A549 (cell line): ENCODE measurements around the gene KCNQ1OT1.

Experiments used
- CBX8 ChIP-seq: fragments of 200-600 bp; sonication (generic); IDR thresholded peaks from 2 replicates; pipeline ENCODE4 v1.6.1; 2016
- CEBPB ChIP-seq, 2 experiments: fragments of >200 bp in 1 of 2; sonication (Bioruptor Twin) in 1 of 2; formaldehyde crosslinking in 1 of 2; IDR thresholded peaks; 2 replicates each; pipeline ENCODE4 v1.6.1; 2012 to 2016
- EHMT2 ChIP-seq: fragments of 200-600 bp; sonication (generic); IDR thresholded peaks from 2 replicates; pipeline ENCODE4 v1.6.1; 2016; ENCODE audit warnings: antibody characterized with exemption, low read depth, mild to moderate bottlenecking, moderate library complexity
- HOXA7 ChIP-seq: fragments of 250-450 bp; sonication (Bioruptor Pico); IDR thresholded peaks from 2 replicates; pipeline ENCODE4 v1.5.0; 2020; ENCODE audit warnings: mild to moderate bottlenecking, moderate library complexity
- JUNB ChIP-seq: fragments of >200 bp; sonication (Bioruptor Twin); formaldehyde crosslinking; IDR thresholded peaks from 2 replicates; pipeline ENCODE4 v1.6.1; 2016
- MAFK ChIP-seq: fragments of 450-650 bp; IDR thresholded peaks from 2 replicates; pipeline ENCODE4 v1.6.1; 2014; ENCODE audit not compliant: partially characterized antibody
- MAX ChIP-seq: IDR thresholded peaks from 2 replicates; pipeline ENCODE4 v1.6.1; 2012
- POLR2A ChIP-seq: IDR thresholded peaks from 2 replicates; pipeline ENCODE4 v1.6.1; 2012; ENCODE audit warnings: mild to moderate bottlenecking, low read length
- RCOR1 ChIP-seq: fragments of 150-350 bp; IDR thresholded peaks from 2 replicates; pipeline ENCODE4 v1.6.1; 2014; ENCODE audit warnings: antibody characterized with exemption, low read length, low read depth
- SREBF2 ChIP-seq: fragments of 450-650 bp; IDR thresholded peaks from 2 replicates; pipeline ENCODE4 v1.6.1; 2014; ENCODE audit warnings: mild to moderate bottlenecking, moderate library complexity
- TF ChIP-seq, protein P1 (sequence below): IDR thresholded peaks from 2 replicates; pipeline ENCODE4 v1.6.1; 2012; ENCODE audit warnings: low read depth, borderline replicate concordance

DNA sequence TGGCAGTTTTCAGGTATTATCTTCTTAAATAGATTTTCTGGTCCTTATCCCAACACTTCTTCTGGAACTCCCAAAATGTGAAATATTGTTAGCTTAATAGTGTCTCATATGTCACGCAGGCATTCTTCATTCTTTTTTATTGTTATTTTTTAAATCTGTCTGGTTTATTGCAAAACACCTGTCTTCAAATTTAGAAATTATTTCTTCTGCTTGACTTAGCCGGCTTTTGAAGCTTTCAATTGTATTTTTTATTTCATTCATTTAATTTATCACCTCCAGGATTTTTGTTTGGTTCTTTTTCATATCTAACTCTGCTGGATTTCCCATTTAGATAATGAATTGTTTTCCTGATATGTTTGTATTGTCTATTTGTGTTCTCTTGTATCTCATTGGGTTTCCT lies 49.9 kb downstream of the KCNQ1OT1 start:
- TF ChIP-seq HOXA7 (CRISPR knock-in tag) (no peak), CBX8 (no peak), RCOR1 (no peak), EHMT2 (no peak), SREBF2 (no peak), JUNB (no peak), CEBPB (IDR thresholded peaks at IDR 0.05) (no peak), MAX (no peak), POLR2A (no peak), MAFK (no peak)
- TF ChIP-seq, protein P1, sequence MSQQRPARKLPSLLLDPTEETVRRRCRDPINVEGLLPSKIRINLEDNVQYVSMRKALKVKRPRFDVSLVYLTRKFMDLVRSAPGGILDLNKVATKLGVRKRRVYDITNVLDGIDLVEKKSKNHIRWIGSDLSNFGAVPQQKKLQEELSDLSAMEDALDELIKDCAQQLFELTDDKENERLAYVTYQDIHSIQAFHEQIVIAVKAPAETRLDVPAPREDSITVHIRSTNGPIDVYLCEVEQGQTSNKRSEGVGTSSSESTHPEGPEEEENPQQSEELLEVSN, result no peak
